T-cell (primary cell): ENCODE data around the gene FHIT. TPM values are rescaled to one million over a fixed set of nuclear protein-coding genes. Genes with fewer than 3 reads are reported as not detected.

ENCODE experiments used
- ATAC-seq, 4 experiments: fragments of 200-7000 bp in 3 of 4; fragments of 150-1000 bp in 1 of 4; cut with Tn5 transposase; replicated peaks in 1 of 4; 1 replicate in 3 of 4; 2 replicates in 1 of 4; pipeline ENCODE4 v1.10.0; 2021; ENCODE audit warnings: moderate library complexity in 3 of 4, mild to moderate bottlenecking in 2 of 4, moderate number of reproducible peaks in 1 of 4
- CTCF ChIA-PET, 2 donors: fragments of 300-600 bp; sonication (Branson Sonifier 250); formaldehyde crosslinking; loops; one replicate each; lab custom pipeline; 2022; ENCODE audit warnings: antibody characterized with exemption in 2 of 2; lab: Charles Lee
- POLR2A ChIA-PET, 2 donors: fragments of 300-600 bp; sonication (Branson Sonifier 250); formaldehyde crosslinking; loops; one replicate each; lab custom pipeline; 2022; ENCODE audit warnings: antibody characterized with exemption in 2 of 2; lab: Charles Lee
- DNase-seq, 35 experiments: peaks; one replicate each; pipeline versions ENCODE4 v3.0.0 to v3.0.0-alpha.2; 2013 to 2023
- H3K27ac ChIP-seq: one replicate; pipeline ENCODE4 v1.5.1; 2013; ENCODE audit warnings: low read length
- H3K27me3 ChIP-seq, 2 experiments: replicated peaks in 1 of 2; 1 replicate in 1 of 2; 2 replicates in 1 of 2; pipeline versions ENCODE4 v1.6.1 to v1.7.0; 2013; ENCODE audit warnings: low read length in 1 of 2, mixed read lengths in 1 of 2; ENCODE audit not compliant: control insufficient read depth in 2 of 2, insufficient read depth in 2 of 2; ENCODE audit errors: extremely low read depth in 1 of 2
- H3K36me3 ChIP-seq, 2 donors: 1 replicate in 1 of 2; 2 replicates in 1 of 2; pipeline versions ENCODE4 v1.6.1 to v1.7.0; 2013; ENCODE audit warnings: low read length in 1 of 2; ENCODE audit not compliant: control insufficient read depth in 2 of 2, insufficient read depth in 1 of 2; ENCODE audit errors: extremely low read depth in 1 of 2
- H3K4me1 ChIP-seq, 2 experiments: 1 replicate in 1 of 2; 2 replicates in 1 of 2; pipeline versions ENCODE4 v1.6.1 to v1.7.0; 2013; ENCODE audit warnings: low read length in 2 of 2, mixed read lengths in 1 of 2; ENCODE audit not compliant: insufficient read depth in 2 of 2, control insufficient read depth in 1 of 2; ENCODE audit errors: extremely low read depth in 1 of 2
- H3K4me3 ChIP-seq, 2 donors: 1 replicate in 1 of 2; 2 replicates in 1 of 2; pipeline versions ENCODE4 v1.5.1 to v1.7.0; 2013; ENCODE audit warnings: mild to moderate bottlenecking in 2 of 2, low read length in 1 of 2, moderate library complexity in 1 of 2; ENCODE audit not compliant: control insufficient read depth in 1 of 2; ENCODE audit errors: extremely low read depth in 1 of 2
- H3K9me3 ChIP-seq: 2 replicates; pipeline ENCODE4 v1.7.0; 2013
- H3K27ac Mint-ChIP-seq, 2 donors: one replicate each; pipeline ENCODE4 v1.8.0; 2020 to 2021; ENCODE audit warnings: mild to moderate bottlenecking in 2 of 2, mixed read lengths in 2 of 2
- H3K27me3 Mint-ChIP-seq, 2 donors: one replicate each; pipeline ENCODE4 v1.8.0; 2021 to 2022; ENCODE audit warnings: mixed read lengths in 2 of 2
- H3K36me3 Mint-ChIP-seq: one replicate; pipeline ENCODE4 v1.8.0; 2021; ENCODE audit warnings: mixed read lengths
- H3K4me1 Mint-ChIP-seq, 3 donors: one replicate each; pipeline ENCODE4 v1.8.0; 2020 to 2022; ENCODE audit warnings: mixed read lengths in 3 of 3, mild to moderate bottlenecking in 1 of 3
- H3K4me3 Mint-ChIP-seq, 3 donors: one replicate each; pipeline ENCODE4 v1.8.0; 2020 to 2022; ENCODE audit warnings: mild to moderate bottlenecking in 3 of 3, mixed read lengths in 3 of 3, moderate library complexity in 3 of 3
- H3K9me3 Mint-ChIP-seq, 3 donors: one replicate each; pipeline ENCODE4 v1.8.0; 2020 to 2022; ENCODE audit warnings: mixed read lengths in 3 of 3
- WGBS: methylation state at CpG from one replicate; pipeline ENCODE4 v1.1.5; 2013; ENCODE audit warnings: missing lambda C conversion rate; ENCODE audit not compliant: insufficient coverage; 5-methylcytosine and 5-hydroxymethylcytosine counted together
- total RNA-seq, 35 experiments: library from RNA in 6 of 35; stranded (reverse) in 6 of 35; fragments of 120-200 nt in 1 of 35; gene quantifications; one replicate each; pipeline versions ENCODE4 v1.2.1 to v1.2.4 and lab custom pipeline; 2013 to 2026

Gene FHIT
- total RNA-seq, 5 donors from 2014 or later (not counting 1 experiment from before 2014, with no cell fraction given): 33.1 to 197 (median 78.3) TPM

GRCh38 chr3:59856934-59857460 is 1394.3 kb downstream of the FHIT start:
- H3K27ac Mint-ChIP-seq: no peak overlapping the region
- H3K4me1 Mint-ChIP-seq: peaks cover 5 to 46% (median 17%) of the 10 kb centered on the region in 3 donors
- H3K27ac ChIP-seq: no peak overlapping the region
- ChIA-PET CTCF (interaction anchor here (0.5 to 3.5 kb wide), 16 partner anchors 7 to 1525 kb away, joined by 3 to 29 read pairs (median 4); no protein-coding TSS in a partner anchor), POLR2A (no interaction called here)
- no peak overlapping the region for H3K4me3 Mint-ChIP-seq
- peaks cover 0 to 1% (median 0%) of the 10 kb centered on the region in 3 donors for H3K9me3 Mint-ChIP-seq
- ATAC-seq (no peak), DNase-seq (no peak)
- no peaks in the 10 kb centered on the region for H3K4me1 ChIP-seq
- no peaks in the 10 kb centered on the region for H3K27me3 Mint-ChIP-seq
- no peaks in the 10 kb centered on the region for H3K9me3 ChIP-seq
- no peaks in the 10 kb centered on the region for H3K36me3 ChIP-seq
- 96% methylated on average over 3 of the region's 7 CpGs for WGBS
- no peaks in the 10 kb centered on the region for H3K27me3 ChIP-seq
- H3K4me3 ChIP-seq: no peak overlapping the region
- peaks cover 11% of the 10 kb centered on the region for H3K36me3 Mint-ChIP-seq

DNA sequence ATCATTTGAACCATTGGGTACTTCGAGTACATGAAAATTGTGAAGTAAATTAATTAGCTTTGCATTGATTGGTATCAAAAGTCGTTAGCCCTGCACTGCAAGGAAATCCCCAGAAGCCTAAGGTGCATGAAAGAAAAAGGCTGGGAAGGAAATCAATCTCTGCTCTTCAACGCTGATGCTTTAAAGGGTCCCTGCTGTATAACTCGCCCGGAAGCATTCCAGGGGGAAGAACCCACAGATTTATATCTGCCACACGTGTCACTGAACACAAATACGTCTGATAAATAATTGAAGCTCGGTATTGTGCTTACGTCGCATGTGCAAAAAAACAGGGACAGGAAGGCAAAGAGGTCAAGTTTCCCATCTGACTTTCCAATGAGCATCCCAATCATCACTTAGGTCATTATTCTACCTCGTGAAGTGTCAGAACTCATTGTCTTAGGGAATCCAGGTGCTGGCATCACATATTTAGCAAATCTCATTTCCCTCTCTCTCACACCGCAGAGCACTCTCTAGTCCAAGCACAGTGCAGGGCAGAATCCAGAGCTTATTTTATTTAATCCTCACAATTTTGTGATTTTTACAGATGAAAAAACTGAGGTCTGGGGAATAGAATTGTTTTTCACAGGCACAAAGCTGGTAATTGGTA is 1397.1 kb downstream of the FHIT start:
- Mint-ChIP-seq H3K36me3 (peaks cover 24% of the 10 kb centered on the region), H3K9me3 (no peaks in the 10 kb centered on the region), H3K4me3 (no peak overlapping the region), H3K27ac (no peak overlapping the region), H3K27me3 (no peaks in the 10 kb centered on the region), H3K4me1 (peaks cover 5 to 40% (median 12%) of the 10 kb centered on the region in 3 donors)
- H3K4me3 ChIP-seq: no peak overlapping the region
- H3K27ac ChIP-seq: no peak overlapping the region
- no peaks in the 10 kb centered on the region for H3K27me3 ChIP-seq
- no peaks in the 10 kb centered on the region for H3K4me1 ChIP-seq
- no peaks in the 10 kb centered on the region for H3K9me3 ChIP-seq
- ATAC-seq (no peak), DNase-seq (no peak)
- CTCF ChIA-PET: interaction anchor here in 1 of 2 donors (0.6 to 1.4 kb wide), 3 partner anchors 76 to 569 kb away, joined by 3 read pairs; no protein-coding TSS in a partner anchor
- 96% methylated on average over 9 of the region's 12 CpGs for WGBS
- H3K36me3 ChIP-seq: no peaks in the 10 kb centered on the region
- POLR2A ChIA-PET: no interaction called here

DNA sequence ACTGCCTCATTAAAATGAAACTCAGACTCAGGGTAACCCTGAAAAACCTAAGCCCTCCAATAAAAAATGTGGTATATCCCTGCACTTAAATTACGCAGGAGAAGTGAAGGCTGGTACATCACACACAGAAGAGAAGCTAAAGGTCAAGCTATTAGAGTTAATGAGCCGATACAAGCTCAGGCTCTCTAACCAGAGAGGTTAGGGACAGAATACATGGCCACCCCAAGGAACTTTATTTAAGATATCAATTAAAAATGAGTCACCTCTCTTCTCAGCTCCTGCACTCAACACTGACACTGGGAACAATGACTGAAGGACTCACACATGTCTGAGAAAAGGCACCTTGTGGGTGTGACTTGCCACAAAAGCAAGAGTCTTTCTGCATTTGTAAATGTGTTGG is 1400.8 kb downstream of the FHIT start:
- H3K27me3 Mint-ChIP-seq: no peaks in the 10 kb centered on the region
- peaks cover 6 to 14% (median 8%) of the 10 kb centered on the region in 3 donors for H3K9me3 Mint-ChIP-seq
- Histone ChIP-seq H3K27me3 (no peaks in the 10 kb centered on the region), H3K4me3 (no peak overlapping the region), H3K27ac (no peak overlapping the region), H3K9me3 (peaks cover 2% of the 10 kb centered on the region), H3K4me1 (no peaks in the 10 kb centered on the region), H3K36me3 (no peaks in the 10 kb centered on the region)
- POLR2A ChIA-PET: no interaction called here
- DNase-seq: no peak
- CTCF ChIA-PET: interaction anchor here in 1 of 2 donors (0.6 kb wide), 1 partner anchor 552 kb away, joined by 3 read pairs; no protein-coding TSS in a partner anchor
- H3K27ac Mint-ChIP-seq: no peak overlapping the region
- H3K36me3 Mint-ChIP-seq: peaks cover 42% of the 10 kb centered on the region
- no peak overlapping the region for H3K4me3 Mint-ChIP-seq
- H3K4me1 Mint-ChIP-seq: peaks cover 0 to 24% (median 12%) of the 10 kb centered on the region in 3 donors
- no peak for ATAC-seq
- no CpG with 5 or more reads among the region's 2 CpGs for WGBS

- H3K4me1 ChIP-seq: peaks cover 4 to 7% of the 10 kb centered on the region in 2 experiments
- no peaks in the 10 kb centered on the region for H3K27me3 ChIP-seq
- WGBS: no CpG with 5 or more reads among the region's 1 CpG
- peaks cover 2% of the 10 kb centered on the region for H3K9me3 ChIP-seq
- H3K9me3 Mint-ChIP-seq: peaks cover 6 to 14% (median 8%) of the 10 kb centered on the region in 3 donors
- DNase-seq (no peak), ATAC-seq (no peak)
- H3K4me1 Mint-ChIP-seq: peaks cover 12 to 40% (median 40%) of the 10 kb centered on the region in 3 donors
- POLR2A ChIA-PET: no interaction called here
- CTCF ChIA-PET: interaction anchor here in 1 of 2 donors (0.5 kb wide), 1 partner anchor 14 kb away, joined by 3 read pairs; no protein-coding TSS in a partner anchor
- no peak overlapping the region for H3K4me3 Mint-ChIP-seq
- H3K36me3 ChIP-seq: no peaks in the 10 kb centered on the region
- H3K27ac ChIP-seq: no peak overlapping the region
- no peaks in the 10 kb centered on the region for H3K27me3 Mint-ChIP-seq
- peaks cover 33% of the 10 kb centered on the region for H3K36me3 Mint-ChIP-seq
- H3K4me3 ChIP-seq: no peak overlapping the region
- no peak overlapping the region for H3K27ac Mint-ChIP-seq
Measured at GRCh38 chr3:59845386-59845785, 1405.9 kb downstream of the FHIT start.

- DNase-seq (no peak), ATAC-seq (no peak)
- peaks cover 2% of the 10 kb centered on the region for H3K9me3 ChIP-seq
- H3K4me1 ChIP-seq: peaks cover 9 to 12% of the 10 kb centered on the region in 2 experiments
- no peak overlapping the region for H3K27ac Mint-ChIP-seq
- POLR2A ChIA-PET: no interaction called here
- no peak overlapping the region for H3K27ac ChIP-seq
- CTCF ChIA-PET: interaction anchor here in 1 of 2 donors (0.6 kb wide), 1 partner anchor 14 kb away, joined by 3 read pairs; no protein-coding TSS in a partner anchor
- H3K9me3 Mint-ChIP-seq: peaks cover 6 to 14% (median 8%) of the 10 kb centered on the region in 3 donors
- H3K36me3 ChIP-seq: no peaks in the 10 kb centered on the region
- WGBS: no CpG with 5 or more reads among the region's 1 CpG
- H3K4me3 ChIP-seq: no peak overlapping the region
- peaks cover 29% of the 10 kb centered on the region for H3K36me3 Mint-ChIP-seq
- no peaks in the 10 kb centered on the region for H3K27me3 Mint-ChIP-seq
- no peaks in the 10 kb centered on the region for H3K27me3 ChIP-seq
- H3K4me3 Mint-ChIP-seq: no peak overlapping the region
- H3K4me1 Mint-ChIP-seq: peaks cover 21 to 52% (median 52%) of the 10 kb centered on the region in 3 donors
Measured at GRCh38 chr3:59843821-59844220, 1407.4 kb downstream of the FHIT start.

DNA sequence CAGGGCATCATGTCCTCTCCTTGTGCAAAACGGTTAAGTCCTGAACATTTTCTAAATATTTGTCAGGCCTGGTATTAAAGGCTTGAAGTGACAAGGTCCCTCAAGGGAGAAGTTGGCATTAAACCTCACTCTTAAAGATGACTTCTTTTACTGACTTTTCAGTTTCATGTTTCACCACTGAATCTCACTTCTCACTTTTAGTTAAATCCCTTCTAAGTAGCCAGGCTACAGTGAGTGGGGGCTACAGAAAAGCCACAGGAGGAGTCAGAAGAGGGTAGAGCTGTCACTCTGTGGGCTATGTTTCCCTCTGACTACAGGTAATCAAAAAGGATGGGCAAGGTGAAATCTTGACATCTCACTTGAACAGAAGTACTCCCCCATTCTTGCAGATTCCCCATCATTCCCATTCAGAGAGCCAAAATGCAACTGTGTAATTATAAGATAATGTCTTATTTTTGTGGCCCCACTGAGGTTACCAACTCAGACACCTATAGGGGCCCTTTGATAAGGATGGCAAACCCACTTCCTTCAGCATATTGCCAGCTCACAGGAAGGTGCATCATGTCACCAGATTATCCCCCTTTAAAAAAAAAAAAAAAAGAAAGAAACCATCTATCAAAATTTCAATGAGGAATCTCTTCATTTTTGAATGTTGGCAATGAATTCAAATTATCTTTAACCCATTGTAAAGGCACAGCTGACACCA is 1411.3 kb downstream of the FHIT start:
- WGBS: no CpG with 5 or more reads among the region's 1 CpG
- peak; percentile 61 to 75 (median 72) for ATAC-seq
- H3K27me3 Mint-ChIP-seq: no peaks in the 10 kb centered on the region
- H3K27ac ChIP-seq: no peak overlapping the region
- ChIA-PET CTCF (interaction anchor here in 1 of 2 donors (1.9 kb wide), 1 partner anchor 18 kb away, joined by 10 read pairs; no protein-coding TSS in a partner anchor), POLR2A (interaction anchor here in 1 of 2 donors (0.7 kb wide), 1 partner anchor 125 kb away, joined by 5 read pairs; no protein-coding TSS in a partner anchor)
- peak overlapping the region in 1 of 2 donors; percentile 11 for H3K27ac Mint-ChIP-seq
- peak in 3 of 35 experiments; percentile 0 to 21 (median 3) for DNase-seq
- no peaks in the 10 kb centered on the region for H3K9me3 ChIP-seq
- H3K27me3 ChIP-seq: no peaks in the 10 kb centered on the region
- H3K4me3 Mint-ChIP-seq: no peak overlapping the region
- peaks cover 0 to 8% (median 0%) of the 10 kb centered on the region in 3 donors for H3K9me3 Mint-ChIP-seq
- peaks cover 9 to 12% of the 10 kb centered on the region in 2 experiments for H3K4me1 ChIP-seq
- H3K36me3 ChIP-seq: no peaks in the 10 kb centered on the region
- no peak overlapping the region for H3K4me3 ChIP-seq
- peaks cover 21 to 55% (median 45%) of the 10 kb centered on the region in 3 donors for H3K4me1 Mint-ChIP-seq
- peaks cover 28% of the 10 kb centered on the region for H3K36me3 Mint-ChIP-seq
